Activated CD4-positive, alpha-beta memory T cell treated with anti-CD3 and anti-CD28 coated beads, Interleukin-2, amount 10 ng/mL, durations not matched to agents 7 days and 5 days (primary cell): Measurements from ENCODE around the gene CLEC12A. TPM values are rescaled to one million over a fixed set of nuclear protein-coding genes. Genes with fewer than 3 reads are reported as not detected.
"Not testable (repeated sequence)": the region's sequence is repeated elsewhere in the genome, so short reads cannot be mapped to it uniquely, and the experiment has no call there.

Experiments used
- CTCF ChIA-PET: fragments of 350-600 bp; sonication (Branson Sonifier 250); formaldehyde crosslinking; loops from one replicate; lab custom pipeline; 2021; ENCODE audit warnings: antibody characterized with exemption, inconsistent platforms; lab: Charles Lee
- POLR2A ChIA-PET: fragments of 350-600 bp; sonication (Branson Sonifier 250); formaldehyde crosslinking; loops from one replicate; lab custom pipeline; 2021; ENCODE audit warnings: antibody characterized with exemption; lab: Charles Lee
- DNase-seq: peaks from one replicate; pipeline ENCODE4 v3.0.0-alpha.2; 2020
- H3K27ac Mint-ChIP-seq: one replicate; pipeline ENCODE4 v1.8.0; 2021; ENCODE audit warnings: mild to moderate bottlenecking, mixed read lengths
- H3K27me3 Mint-ChIP-seq: one replicate; pipeline ENCODE4 v1.8.0; 2021; ENCODE audit warnings: mixed read lengths
- H3K36me3 Mint-ChIP-seq: one replicate; pipeline ENCODE4 v1.8.0; 2021; ENCODE audit warnings: low read depth, mixed read lengths
- H3K4me1 Mint-ChIP-seq: one replicate; pipeline ENCODE4 v1.8.0; 2021; ENCODE audit warnings: mixed read lengths
- H3K4me3 Mint-ChIP-seq: one replicate; pipeline ENCODE4 v1.8.0; 2021; ENCODE audit warnings: mild to moderate bottlenecking, mixed read lengths
- H3K9me3 Mint-ChIP-seq: one replicate; pipeline ENCODE4 v1.8.0; 2021; ENCODE audit warnings: mixed read lengths
- total RNA-seq, 2 experiments: library from RNA; stranded (reverse); gene quantifications; one replicate each; pipeline ENCODE4 v1.2.3, GENCODE V29; 2021

CLEC12A gene
- total RNA-seq, 2 experiments from 2014 or later, result 0.60 to 0.65 TPM

GRCh38 chr12:10025236-10025635 lies 54.0 kb downstream of the CLEC12A start:
- CTCF ChIA-PET, result no interaction called here
- Mint-ChIP-seq H3K9me3 (no peaks in the 10 kb centered on the region), H3K27ac (no peak overlapping the region)

DNA sequence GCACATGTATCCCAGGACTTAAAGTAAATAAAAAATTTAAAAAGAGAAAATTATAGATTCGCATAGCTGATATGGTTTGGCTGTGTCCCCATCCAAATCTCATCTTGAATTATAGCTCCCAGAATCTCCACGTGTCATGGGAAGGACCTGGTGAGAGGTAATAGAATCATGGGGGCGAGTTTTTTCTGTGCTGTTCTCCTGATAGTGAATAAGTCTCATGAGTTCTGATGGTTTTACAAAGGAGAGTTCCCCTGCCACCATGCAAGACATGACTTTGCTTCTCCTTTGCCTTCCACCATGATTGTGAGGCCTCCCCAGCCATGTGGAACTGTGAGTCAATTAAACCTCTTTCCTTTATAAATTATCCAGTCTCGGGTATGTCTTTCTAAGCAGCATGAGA lies 55.5 kb downstream of the CLEC12A start:
- not testable (repeated sequence) for H3K9me3 Mint-ChIP-seq
- peaks cover 13% of the 10 kb centered on the region for H3K27me3 Mint-ChIP-seq

More at GRCh38 chr12:10025236-10025635, 54.0 kb downstream of the CLEC12A start:
- no peaks in the 10 kb centered on the region for H3K36me3 Mint-ChIP-seq
- peaks cover 14% of the 10 kb centered on the region for H3K27me3 Mint-ChIP-seq
- DNase-seq, result no peak
- no peak overlapping the region for H3K4me3 Mint-ChIP-seq
- POLR2A ChIA-PET, result no interaction called here
- H3K4me1 Mint-ChIP-seq, result no peaks in the 10 kb centered on the region

DNA sequence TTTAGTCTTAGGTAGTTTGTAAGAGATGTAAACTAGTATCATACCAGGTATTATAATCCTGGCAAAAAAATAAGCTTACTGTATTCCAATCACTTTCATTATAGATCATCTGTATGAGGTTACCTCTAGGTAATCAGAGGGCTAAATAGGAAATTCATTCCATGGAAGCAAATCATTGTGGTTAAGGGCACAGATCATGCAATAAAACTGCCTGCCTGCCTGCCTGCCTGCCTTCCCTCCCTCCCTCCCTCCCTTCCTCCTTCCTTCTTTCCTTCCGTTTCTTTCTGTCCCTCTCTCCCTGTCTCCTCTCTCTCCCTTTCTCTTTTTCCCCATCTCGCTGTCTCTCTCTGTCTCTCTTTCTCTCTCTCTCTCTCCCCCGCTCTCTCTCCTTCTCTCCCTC lies 56.1 kb downstream of the CLEC12A start:
- Mint-ChIP-seq H3K9me3 (no peaks in the 10 kb centered on the region), H3K4me1 (no peaks in the 10 kb centered on the region), H3K27me3 (peaks cover 15% of the 10 kb centered on the region), H3K4me3 (no peak overlapping the region), H3K36me3 (no peaks in the 10 kb centered on the region), H3K27ac (no peak overlapping the region)
- ChIA-PET CTCF (no interaction called here), POLR2A (no interaction called here)
- no peak for DNase-seq

More for the DNA sequence above, 55.5 kb downstream of the CLEC12A start:
- CTCF ChIA-PET, H3K27ac Mint-ChIP-seq, H3K36me3 Mint-ChIP-seq, H3K4me3 Mint-ChIP-seq, DNase-seq, H3K4me1 Mint-ChIP-seq, POLR2A ChIA-PET: not testable (repeated sequence)

DNA sequence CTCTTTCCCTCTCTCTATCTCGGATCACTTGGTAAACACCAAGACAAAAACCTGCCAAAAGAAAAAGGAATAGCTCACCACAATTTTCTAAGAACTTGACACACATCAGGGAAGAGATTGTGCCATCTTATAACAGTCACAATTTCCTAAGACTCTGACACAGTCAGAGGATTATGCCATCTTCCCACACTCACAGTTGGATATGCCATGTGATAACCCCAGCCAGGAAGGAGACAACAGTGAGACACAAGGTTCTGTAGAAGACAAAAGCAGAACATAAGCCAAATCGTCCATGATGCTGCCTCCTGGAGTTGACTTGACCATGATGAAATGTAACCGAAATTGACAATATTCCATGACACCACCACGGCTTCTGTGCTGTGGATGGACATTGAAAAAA lies 56.5 kb downstream of the CLEC12A start:
- CTCF ChIA-PET, result no interaction called here
- peaks cover 13% of the 10 kb centered on the region for H3K27me3 Mint-ChIP-seq

GRCh38 chr12:10030446-10030845 lies 59.2 kb downstream of the CLEC12A start, which contains the start of gene CLEC9A:
Gene CLEC9A (plus strand): TSS chr12:10030682. CDS start chr12:10052688, 22,006 bp downstream.
- Mint-ChIP-seq H3K36me3 (no peaks in the 10 kb centered on the region), H3K27me3 (peaks cover 9% of the 10 kb centered on the region), H3K4me1 (no peaks in the 10 kb centered on the region), H3K27ac (no peak within 1 kb of the TSS), H3K9me3 (no peaks in the 10 kb centered on the region), H3K4me3 (no peak within 1 kb of the TSS)
- CTCF ChIA-PET, result no interaction called here
- POLR2A ChIA-PET, result no interaction called here
- no peak for DNase-seq

More for the DNA sequence above, 56.5 kb downstream of the CLEC12A start:
- DNase-seq, result no peak
- Mint-ChIP-seq H3K27ac (no peak overlapping the region), H3K4me3 (no peak overlapping the region), H3K9me3 (no peaks in the 10 kb centered on the region), H3K36me3 (no peaks in the 10 kb centered on the region), H3K4me1 (no peaks in the 10 kb centered on the region)
- POLR2A ChIA-PET, result no interaction called here

DNA sequence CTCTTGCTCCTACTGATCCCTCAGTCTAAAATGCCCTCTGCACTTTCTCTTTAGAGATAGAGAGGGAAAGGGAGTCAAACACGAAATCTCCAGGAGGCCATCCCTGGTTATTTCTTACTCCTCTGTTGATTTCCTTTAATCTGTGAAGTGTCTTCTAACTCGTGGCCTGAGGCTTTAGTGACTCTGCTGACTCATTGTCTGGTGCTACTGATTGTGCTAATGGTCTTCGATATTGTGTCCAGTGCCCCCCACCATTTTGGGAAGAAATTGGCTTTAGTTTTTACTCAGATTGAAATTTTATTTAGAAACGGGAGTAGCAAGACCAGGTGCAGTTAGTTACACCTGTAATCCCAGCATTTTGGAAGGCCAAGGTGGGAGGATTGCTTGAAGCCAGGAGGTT lies 60.1 kb downstream of the CLEC12A start:
- H3K36me3 Mint-ChIP-seq, result no peaks in the 10 kb centered on the region
- ChIA-PET CTCF (no interaction called here), POLR2A (no interaction called here)
- H3K4me3 Mint-ChIP-seq, result no peak overlapping the region
- peaks cover 9% of the 10 kb centered on the region for H3K27me3 Mint-ChIP-seq
- H3K9me3 Mint-ChIP-seq, result no peaks in the 10 kb centered on the region
- DNase-seq, result no peak
- H3K4me1 Mint-ChIP-seq, result no peaks in the 10 kb centered on the region
- H3K27ac Mint-ChIP-seq, result no peak overlapping the region

- Mint-ChIP-seq H3K4me1 (no peaks in the 10 kb centered on the region), H3K9me3 (no peaks in the 10 kb centered on the region), H3K27me3 (peaks cover 14% of the 10 kb centered on the region), H3K27ac (no peak overlapping the region), H3K36me3 (no peaks in the 10 kb centered on the region), H3K4me3 (no peak overlapping the region)
- CTCF ChIA-PET, result interaction anchor here (1.1 kb wide), 1 partner anchor 13 kb away, joined by 3 read pairs; no protein-coding TSS in a partner anchor
- no peak for DNase-seq
- POLR2A ChIA-PET, result no interaction called here
These were observed 60.6 kb downstream of the CLEC12A start for GRCh38 chr12:10031771-10032175.

DNA sequence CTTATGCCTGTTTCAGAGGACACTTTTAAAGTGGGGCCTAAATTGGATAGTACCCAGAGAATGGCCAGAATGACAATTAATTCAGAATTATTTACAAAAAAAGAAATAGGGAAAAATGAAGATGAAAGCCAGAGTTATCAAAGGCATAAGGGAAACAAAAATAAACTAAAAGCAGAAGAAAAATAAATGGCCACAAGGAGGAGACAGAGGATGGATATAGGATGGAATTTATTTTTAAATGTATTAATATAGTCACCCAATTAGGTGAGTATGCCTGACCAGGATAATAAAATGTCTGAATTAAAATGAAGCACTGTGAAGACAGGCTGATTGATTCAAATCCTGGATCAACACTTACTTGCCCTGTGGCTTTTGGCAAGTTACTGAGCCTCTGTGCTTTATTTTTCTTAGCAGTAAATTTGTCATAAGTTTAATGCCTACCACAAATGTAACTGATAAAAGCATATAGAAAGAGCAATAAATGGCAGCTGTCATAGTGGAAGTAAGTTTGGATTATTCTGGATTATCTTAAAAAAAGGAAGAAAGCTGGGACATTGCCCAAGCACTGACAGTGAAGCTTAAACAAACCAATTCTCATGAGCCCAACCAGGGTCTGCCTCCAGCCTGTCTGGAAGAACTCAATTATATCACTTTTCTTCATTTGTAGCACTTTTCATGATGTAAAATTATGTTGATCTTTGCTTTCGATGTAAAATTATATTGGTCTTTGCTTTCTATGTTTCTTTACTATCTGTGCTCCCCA lies 62.8 kb downstream of the CLEC12A start:
- no peak for DNase-seq
- no peak overlapping the region for H3K4me3 Mint-ChIP-seq
- ChIA-PET POLR2A (no interaction called here), CTCF (interaction anchor here (1.0 to 1.1 kb wide), 2 partner anchors 11 to 106 kb away, joined by 4 to 10 read pairs; no protein-coding TSS in a partner anchor)
- H3K36me3 Mint-ChIP-seq, result no peaks in the 10 kb centered on the region
- H3K9me3 Mint-ChIP-seq, result no peaks in the 10 kb centered on the region
- no peaks in the 10 kb centered on the region for H3K4me1 Mint-ChIP-seq
- H3K27ac Mint-ChIP-seq, result no peak overlapping the region
- peaks cover 11% of the 10 kb centered on the region for H3K27me3 Mint-ChIP-seq

Other genes starting within 250 kb of the CLEC12A start
- 10 to 100 TPM; 13.5 to 15.4 TPM for gene CLECL1, start 238.3 kb upstream of the CLEC12A start, total RNA-seq
- gene CD69, start 210.5 kb upstream of the CLEC12A start, total RNA-seq, result 100 to 1,000 TPM; 196 to 197 TPM
- gene KLRF1, start 143.9 kb upstream of the CLEC12A start, total RNA-seq, result under 1 TPM; 0.38 to 0.48 TPM
- gene CLEC2B, start 102.1 kb upstream of the CLEC12A start, total RNA-seq, result 10 to 100 TPM; 79.6 to 79.7 TPM
- gene KLRF2, start 89.9 kb upstream of the CLEC12A start, total RNA-seq, result not detected
- gene CLEC2A, start 39.0 kb upstream of the CLEC12A start, total RNA-seq, result not detected
- not detected for gene CLEC1B, start 27.7 kb downstream of the CLEC12A start, total RNA-seq
- gene CLEC12B, start 39.2 kb downstream of the CLEC12A start, total RNA-seq, result not detected
- not detected for gene CLEC9A, start 59.3 kb downstream of the CLEC12A start, total RNA-seq
- gene CLEC1A, start 127.6 kb downstream of the CLEC12A start, total RNA-seq, result not detected
- gene CLEC7A, start 158.8 kb downstream of the CLEC12A start, total RNA-seq, result not detected
- gene OLR1, start 200.7 kb downstream of the CLEC12A start, total RNA-seq, result not detected
- gene TMEM52B, start 207.6 kb downstream of the CLEC12A start, total RNA-seq, result not detected
- gene GABARAPL1, start 241.5 kb downstream of the CLEC12A start, total RNA-seq, result 10 to 100 TPM; 13.1 to 14.0 TPM